Measurements from ENCODE around the gene TNIK.

DNA sequence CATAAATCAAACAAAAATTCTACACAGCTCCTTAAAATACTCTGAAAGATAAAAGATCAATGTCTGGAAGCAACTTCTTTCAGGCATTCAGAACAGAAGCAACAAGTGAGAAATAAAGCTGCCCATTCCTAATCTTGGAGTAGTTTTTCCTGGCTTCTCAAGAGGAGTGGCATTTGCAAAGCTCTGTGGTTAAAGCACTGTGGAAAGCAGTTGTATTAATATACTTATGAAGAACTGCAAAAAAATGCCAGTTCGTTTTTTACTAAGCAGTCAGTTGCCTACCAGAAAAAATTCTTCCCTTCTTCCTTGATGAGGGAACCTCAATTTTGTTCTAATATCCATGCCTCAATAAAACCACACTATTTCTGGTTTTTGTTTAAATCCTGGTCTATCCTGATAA, 197.8 kb downstream of the TNIK start:
- TF ChIP-seq SIN3A (IDR thresholded peaks at IDR 0.05; ENCODE audit: borderline replicate concordance, low read depth, low read length): no peak
- TF ChIP-seq EZH2phosphoT487 (IDR thresholded peaks at IDR 0.05; ENCODE audit: borderline replicate concordance, low read depth): no peak
- TF ChIP-seq, protein P1, sequence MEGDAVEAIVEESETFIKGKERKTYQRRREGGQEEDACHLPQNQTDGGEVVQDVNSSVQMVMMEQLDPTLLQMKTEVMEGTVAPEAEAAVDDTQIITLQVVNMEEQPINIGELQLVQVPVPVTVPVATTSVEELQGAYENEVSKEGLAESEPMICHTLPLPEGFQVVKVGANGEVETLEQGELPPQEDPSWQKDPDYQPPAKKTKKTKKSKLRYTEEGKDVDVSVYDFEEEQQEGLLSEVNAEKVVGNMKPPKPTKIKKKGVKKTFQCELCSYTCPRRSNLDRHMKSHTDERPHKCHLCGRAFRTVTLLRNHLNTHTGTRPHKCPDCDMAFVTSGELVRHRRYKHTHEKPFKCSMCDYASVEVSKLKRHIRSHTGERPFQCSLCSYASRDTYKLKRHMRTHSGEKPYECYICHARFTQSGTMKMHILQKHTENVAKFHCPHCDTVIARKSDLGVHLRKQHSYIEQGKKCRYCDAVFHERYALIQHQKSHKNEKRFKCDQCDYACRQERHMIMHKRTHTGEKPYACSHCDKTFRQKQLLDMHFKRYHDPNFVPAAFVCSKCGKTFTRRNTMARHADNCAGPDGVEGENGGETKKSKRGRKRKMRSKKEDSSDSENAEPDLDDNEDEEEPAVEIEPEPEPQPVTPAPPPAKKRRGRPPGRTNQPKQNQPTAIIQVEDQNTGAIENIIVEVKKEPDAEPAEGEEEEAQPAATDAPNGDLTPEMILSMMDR (IDR thresholded peaks at IDR 0.05): no peak
- no peak for TF ChIP-seq JUND (IDR thresholded peaks at IDR 0.05)
- TF ChIP-seq FOXJ3 (CRISPR knock-in tag; IDR thresholded peaks at IDR 0.05): no peak
- no peak for TF ChIP-seq POLR2AphosphoS5 (IDR thresholded peaks at IDR 0.05; ENCODE audit: low read depth, low read length)
- TF ChIP-seq RFX5 (IDR thresholded peaks at IDR 0.05; ENCODE audit: low read length): no peak
- TF ChIP-seq RAD21 (IDR thresholded peaks at IDR 0.05; ENCODE audit: low read length): no peak
- no peak for TF ChIP-seq MEF2A (IDR thresholded peaks at IDR 0.05; ENCODE audit: borderline replicate concordance, low read depth)
